Naive B cell (primary cell): ENCODE results near the gene QRICH2. TPM values are rescaled to one million over a fixed set of nuclear protein-coding genes. Genes with fewer than 3 reads are reported as not detected.

Source experiments
- ATAC-seq, 2 donors: fragments of 150-1000 bp; cut with Tn5 transposase; 2 replicates each; pipeline ENCODE4 v1.10.0; 2021; ENCODE audit warnings: low read depth in 2 of 2, mild to moderate bottlenecking in 2 of 2, moderate library complexity in 2 of 2
- DNase-seq: peaks from one replicate; pipeline ENCODE4 v3.0.0; 2022
- H3K27ac Mint-ChIP-seq, 6 donors: one replicate each; pipeline ENCODE4 v1.8.0; 2020 to 2022; ENCODE audit warnings: mild to moderate bottlenecking in 6 of 6, mixed read lengths in 6 of 6, moderate library complexity in 5 of 6, inconsistent platforms in 2 of 6
- H3K27me3 Mint-ChIP-seq, 3 donors: one replicate each; pipeline ENCODE4 v1.8.0; 2021 to 2022; ENCODE audit warnings: mixed read lengths in 3 of 3, mild to moderate bottlenecking in 1 of 3
- H3K36me3 Mint-ChIP-seq, 2 donors: one replicate each; pipeline ENCODE4 v1.8.0; 2020 to 2022; ENCODE audit warnings: mixed read lengths in 2 of 2, inconsistent platforms in 1 of 2, mild to moderate bottlenecking in 1 of 2
- H3K4me1 Mint-ChIP-seq, 3 donors: one replicate each; pipeline ENCODE4 v1.8.0; 2020 to 2022; ENCODE audit warnings: mixed read lengths in 3 of 3, inconsistent platforms in 1 of 3, mild to moderate bottlenecking in 1 of 3, moderate library complexity in 1 of 3
- H3K4me3 Mint-ChIP-seq, 8 donors: one replicate each; pipeline ENCODE4 v1.8.0; 2020 to 2022; ENCODE audit warnings: mild to moderate bottlenecking in 8 of 8, mixed read lengths in 8 of 8, moderate library complexity in 8 of 8, inconsistent platforms in 2 of 8
- H3K9me3 Mint-ChIP-seq, 7 donors: one replicate each; pipeline ENCODE4 v1.8.0; 2020 to 2022; ENCODE audit warnings: mixed read lengths in 7 of 7, mild to moderate bottlenecking in 5 of 7, inconsistent platforms in 2 of 7, moderate library complexity in 1 of 7
- polyA plus RNA-seq, 6 donors: library from polyadenylated mRNA; unstranded; fragments of 300-500 nt; fragmentation: Illumina TruSeq; gene quantifications; one replicate each; pipeline ENCODE4 v1.2.3, GENCODE V29; 2021; ENCODE audit warnings: low read depth in 6 of 6

Gene QRICH2
- polyA plus RNA-seq, 6 donors from 2014 or later, result 0.20 to 0.38 TPM; not detected in 4

DNA sequence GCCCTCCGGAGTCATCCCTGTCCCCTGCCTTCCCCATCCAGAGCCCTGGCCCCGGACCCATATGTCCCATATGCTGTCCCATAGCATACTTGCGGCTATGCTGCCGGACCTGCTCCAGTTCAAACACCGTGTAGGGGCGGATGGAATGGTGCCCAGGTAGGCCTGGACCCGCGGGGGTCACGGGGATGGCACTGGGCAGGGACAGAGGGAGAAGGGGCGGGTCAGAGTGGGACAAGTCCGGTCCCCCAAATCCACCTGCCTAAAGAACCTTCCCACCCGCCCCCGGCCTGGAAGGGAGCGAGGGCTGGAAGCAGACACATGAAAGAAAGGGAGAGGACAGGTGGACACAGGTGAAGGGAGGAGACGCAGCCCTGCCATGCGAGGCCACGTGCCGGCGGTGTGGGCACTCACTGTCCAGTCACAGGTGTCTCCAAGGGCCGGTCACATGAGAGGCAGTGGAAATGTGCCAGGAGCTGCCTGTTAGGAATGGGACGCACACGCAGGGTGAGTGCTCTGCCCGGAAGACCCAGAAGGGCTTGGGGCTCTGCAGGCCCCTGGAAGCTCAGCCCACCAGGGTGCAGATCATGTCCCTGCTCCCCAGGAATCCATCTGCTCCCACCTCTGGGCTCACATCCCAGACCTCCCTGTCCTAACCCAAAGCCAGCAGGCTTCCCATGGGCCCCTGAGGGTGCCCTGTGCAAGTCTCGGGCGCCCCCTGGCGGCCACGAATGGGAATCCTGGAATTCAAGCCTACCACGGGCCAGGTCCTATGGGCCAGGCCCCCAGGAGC is 28.9 kb downstream of the QRICH2 start:
- peak; percentile 43 to 57 for ATAC-seq
- Mint-ChIP-seq H3K36me3 (no peaks in the 10 kb centered on the region), H3K27me3 (peaks cover 0 to 5% (median 0%) of the 10 kb centered on the region in 3 donors), H3K4me1 (peaks cover 18 to 37% (median 31%) of the 10 kb centered on the region in 3 donors), H3K4me3 (peak overlapping the region in 1 of 8 donors; percentile 45), H3K9me3 (no peaks in the 10 kb centered on the region), H3K27ac (peak overlapping the region in 5 of 6 donors; percentile 44 to 79 (median 56))
- DNase-seq, result peak; percentile 80

DNA sequence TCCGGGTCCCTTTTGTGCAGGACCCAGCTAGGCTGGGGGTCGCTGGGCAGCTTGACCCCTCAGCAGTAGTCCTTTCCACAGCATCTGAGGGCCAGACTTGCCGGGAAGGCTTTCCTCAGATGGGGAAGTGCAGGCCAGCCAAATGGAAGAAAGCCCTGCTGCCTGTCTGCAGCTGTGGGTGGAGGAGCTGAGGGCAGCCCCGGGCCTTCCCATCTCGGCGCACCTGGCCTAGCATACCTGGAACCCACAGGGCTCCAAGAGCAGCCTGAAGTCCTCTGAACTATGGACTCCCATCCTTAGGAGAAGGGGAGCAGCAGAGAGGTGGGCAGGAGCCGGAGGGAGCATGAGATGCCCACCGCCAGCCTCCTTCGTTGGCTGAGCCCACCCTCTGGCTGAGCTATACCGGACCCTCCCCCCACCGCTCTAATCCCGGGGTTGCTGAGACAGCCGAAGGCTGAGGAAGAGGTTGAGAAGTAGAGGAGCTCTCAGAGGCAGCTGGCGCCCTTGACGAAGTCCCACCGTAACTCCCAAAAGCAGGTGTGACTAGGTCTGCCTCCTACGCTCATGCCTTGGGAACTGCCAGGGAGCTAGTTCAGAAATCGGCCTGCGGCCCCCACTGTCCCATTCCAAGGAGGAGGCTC is 29.7 kb downstream of the QRICH2 start:
- peaks cover 18 to 45% (median 32%) of the 10 kb centered on the region in 3 donors for H3K4me1 Mint-ChIP-seq
- peak overlapping the region in 4 of 6 donors; percentile 54 to 99 (median 84) for H3K27ac Mint-ChIP-seq
- H3K4me3 Mint-ChIP-seq, result no peak overlapping the region
- H3K27me3 Mint-ChIP-seq, result peaks cover 0 to 5% (median 0%) of the 10 kb centered on the region in 3 donors
- ATAC-seq (no peak), DNase-seq (no peak)
- no peaks in the 10 kb centered on the region for H3K36me3 Mint-ChIP-seq
- no peaks in the 10 kb centered on the region for H3K9me3 Mint-ChIP-seq

- Mint-ChIP-seq H3K4me1 (peaks cover 21 to 53% (median 40%) of the 10 kb centered on the region in 3 donors), H3K36me3 (no peaks in the 10 kb centered on the region)
- ATAC-seq, result no peak
These were observed 30.5 kb downstream of the QRICH2 start for GRCh38 chr17:76277300-76278267.

GRCh38 chr17:76276461-76277299 is 31.4 kb downstream of the QRICH2 start:
- no peak for ATAC-seq
- Mint-ChIP-seq H3K4me1 (peaks cover 30 to 60% (median 40%) of the 10 kb centered on the region in 3 donors), H3K4me3 (peak overlapping the region in 6 of 8 donors; percentile 22 to 83 (median 34)), H3K36me3 (no peaks in the 10 kb centered on the region), H3K27ac (peak overlapping the region; percentile 98 to 100 (median 98)), H3K27me3 (peaks cover 0 to 5% (median 0%) of the 10 kb centered on the region in 3 donors), H3K9me3 (no peaks in the 10 kb centered on the region)
- DNase-seq, result no peak

More at GRCh38 chr17:76277300-76278267, 30.5 kb downstream of the QRICH2 start:
- Mint-ChIP-seq H3K4me3 (peak overlapping the region in 1 of 8 donors; percentile 22), H3K27me3 (peaks cover 0 to 5% (median 0%) of the 10 kb centered on the region in 3 donors), H3K9me3 (no peaks in the 10 kb centered on the region), H3K27ac (peak overlapping the region in 5 of 6 donors; percentile 43 to 99 (median 84))
- no peak for DNase-seq

DNA sequence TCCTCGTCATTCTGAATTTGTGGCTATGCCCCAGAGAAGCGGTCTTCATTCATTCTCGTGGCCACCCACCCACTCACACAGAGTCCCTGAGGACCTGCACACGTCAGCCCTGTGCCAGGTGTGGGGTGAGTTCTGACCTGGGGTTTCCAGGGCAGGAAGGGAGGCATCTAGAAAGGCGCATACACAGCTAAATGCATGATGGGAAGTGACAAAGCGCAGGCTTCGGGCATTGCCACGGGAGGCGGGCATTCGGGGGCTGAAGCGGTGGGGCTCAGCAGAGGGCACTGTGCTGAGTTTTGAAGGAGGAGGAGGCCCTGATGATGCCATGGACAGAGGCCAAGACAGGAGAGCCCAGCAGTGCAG is 32.0 kb downstream of the QRICH2 start:
- peak overlapping the region in 7 of 8 donors; percentile 8 to 83 (median 57) for H3K4me3 Mint-ChIP-seq
- peaks cover 30 to 66% (median 45%) of the 10 kb centered on the region in 3 donors for H3K4me1 Mint-ChIP-seq
- no peaks in the 10 kb centered on the region for H3K36me3 Mint-ChIP-seq
- peak; percentile 80 for DNase-seq
- peak; percentile 35 to 39 for ATAC-seq
- no peaks in the 10 kb centered on the region for H3K9me3 Mint-ChIP-seq
- peaks cover 0 to 5% (median 0%) of the 10 kb centered on the region in 3 donors for H3K27me3 Mint-ChIP-seq
- peak overlapping the region; percentile 98 to 100 (median 98) for H3K27ac Mint-ChIP-seq

GRCh38 chr17:76275382-76276068 is 32.6 kb downstream of the QRICH2 start:
- ATAC-seq (no peak), DNase-seq (peak; percentile 48)
- H3K27ac Mint-ChIP-seq, result peak overlapping the region; percentile 98 to 100 (median 98)
- H3K4me1 Mint-ChIP-seq, result peaks cover 35 to 71% (median 50%) of the 10 kb centered on the region in 3 donors
- H3K27me3 Mint-ChIP-seq, result peaks cover 0 to 5% (median 0%) of the 10 kb centered on the region in 3 donors
- no peaks in the 10 kb centered on the region for H3K9me3 Mint-ChIP-seq
- no peaks in the 10 kb centered on the region for H3K36me3 Mint-ChIP-seq
- H3K4me3 Mint-ChIP-seq, result peak overlapping the region in 5 of 8 donors; percentile 8 to 83 (median 74)

DNA sequence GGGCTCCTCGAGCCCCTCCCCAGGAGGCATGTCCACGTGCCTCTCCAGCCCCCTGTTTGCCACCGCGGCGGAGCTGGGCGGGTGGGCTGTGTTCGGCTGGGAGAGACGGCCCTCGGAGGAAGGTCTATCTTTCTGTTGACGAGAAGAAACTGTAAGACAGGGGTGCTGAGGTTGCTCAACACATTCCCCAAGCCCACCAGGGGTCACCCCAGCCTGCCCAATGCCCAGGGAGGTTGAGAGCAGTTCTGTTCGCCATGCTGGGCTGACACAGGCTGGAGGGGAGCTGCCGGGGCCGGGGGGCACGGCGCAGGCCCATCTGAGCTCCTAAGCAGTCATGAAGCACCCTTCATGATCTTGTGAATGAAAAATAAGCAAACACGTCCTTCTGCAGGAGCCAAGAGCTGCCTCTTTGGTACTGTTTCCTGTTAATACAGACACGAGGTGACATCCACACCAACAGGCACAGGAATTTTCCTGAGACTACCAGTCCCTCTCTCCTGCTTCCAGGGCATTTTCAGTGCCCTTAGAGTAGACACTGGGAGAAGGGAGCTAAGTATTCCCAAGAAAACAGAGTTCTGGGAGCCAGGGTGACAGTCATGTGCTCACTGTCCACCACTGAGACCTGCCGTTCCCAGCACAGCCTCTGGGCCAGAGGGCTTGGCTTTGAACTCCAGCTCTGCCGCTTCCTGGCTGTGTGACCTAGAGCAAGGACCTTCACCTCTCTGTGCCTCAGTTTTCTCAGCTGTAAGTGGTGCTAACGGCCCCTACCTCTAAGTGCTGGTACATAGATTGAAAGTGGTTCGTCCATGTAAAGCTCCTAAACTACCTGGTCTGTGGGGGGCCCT is 33.7 kb downstream of the QRICH2 start:
- Mint-ChIP-seq H3K36me3 (no peaks in the 10 kb centered on the region), H3K4me3 (peak overlapping the region in 6 of 8 donors; percentile 30 to 80 (median 60))

GRCh38 chr17:76273445-76274111 is 34.5 kb downstream of the QRICH2 start:
- H3K4me1 Mint-ChIP-seq, result peaks cover 43 to 76% (median 66%) of the 10 kb centered on the region in 3 donors
- H3K4me3 Mint-ChIP-seq, result peak overlapping the region in 7 of 8 donors; percentile 40 to 91 (median 86)
- H3K9me3 Mint-ChIP-seq, result no peaks in the 10 kb centered on the region
- ATAC-seq (no peak), DNase-seq (no peak)
- H3K27ac Mint-ChIP-seq, result peak overlapping the region; percentile 98 to 100 (median 100)
- no peaks in the 10 kb centered on the region for H3K36me3 Mint-ChIP-seq
- H3K27me3 Mint-ChIP-seq, result no peaks in the 10 kb centered on the region

More for the DNA sequence above, 33.7 kb downstream of the QRICH2 start:
- Mint-ChIP-seq H3K27ac (peak overlapping the region; percentile 88 to 100 (median 99)), H3K9me3 (no peaks in the 10 kb centered on the region), H3K27me3 (no peaks in the 10 kb centered on the region), H3K4me1 (peaks cover 39 to 73% (median 58%) of the 10 kb centered on the region in 3 donors)
- DNase-seq (no peak), ATAC-seq (no peak)

DNA sequence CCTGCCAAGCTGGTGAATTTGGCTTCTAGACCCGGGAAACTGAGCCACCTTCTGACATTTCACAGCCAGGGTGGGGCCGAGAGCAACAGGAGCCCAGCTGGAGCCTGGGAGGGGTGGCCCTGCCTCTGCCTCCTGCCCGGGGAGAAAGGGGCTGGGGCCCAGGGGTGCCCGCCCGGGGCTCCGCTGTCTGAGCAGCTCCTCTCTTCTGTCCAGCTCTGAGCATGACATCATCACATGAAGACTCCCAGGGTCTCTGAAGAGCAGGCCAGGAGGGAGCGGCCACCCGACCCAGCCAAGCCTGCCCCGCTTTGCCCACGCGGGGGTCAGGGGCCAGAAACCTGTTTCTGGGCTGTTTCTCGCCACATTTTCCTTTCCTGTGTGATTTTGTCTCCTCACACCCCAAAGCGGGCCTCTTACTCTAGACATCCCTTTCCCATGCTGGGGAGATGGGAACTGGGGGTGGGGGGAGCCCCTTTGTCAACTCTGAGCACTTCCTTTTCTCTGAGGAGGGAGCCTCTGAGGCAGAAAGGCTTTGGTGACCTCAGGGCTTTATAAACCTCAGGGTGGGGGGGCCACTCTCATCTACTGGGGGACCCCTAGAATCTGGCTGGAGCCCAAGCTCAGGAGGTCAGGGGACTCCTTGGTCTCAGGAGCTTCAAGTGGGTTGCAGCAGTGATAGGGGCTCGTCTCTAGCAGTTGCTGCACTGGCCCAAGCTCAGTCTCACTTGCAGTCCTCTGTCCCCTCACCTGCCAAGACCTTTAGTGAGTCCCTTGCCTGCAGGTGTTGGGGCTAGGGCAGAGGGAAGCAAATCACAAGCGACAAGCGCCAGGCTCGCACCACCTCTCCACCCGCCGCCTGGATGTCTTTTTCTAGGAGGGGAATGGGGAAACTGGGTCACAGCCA is 35.3 kb downstream of the QRICH2 start:
- Mint-ChIP-seq H3K27ac (peak overlapping the region; percentile 98 to 100 (median 100)), H3K4me1 (peaks cover 49 to 83% (median 74%) of the 10 kb centered on the region in 3 donors), H3K9me3 (no peaks in the 10 kb centered on the region), H3K4me3 (peak overlapping the region; percentile 80 to 91 (median 87)), H3K27me3 (no peaks in the 10 kb centered on the region), H3K36me3 (no peaks in the 10 kb centered on the region)
- peak; percentile 10 to 11 for ATAC-seq
- peak; percentile 75 for DNase-seq
